ENCODE results near the gene KLHL7. TPM values are rescaled to one million over a fixed set of nuclear protein-coding genes. Genes with fewer than 3 reads are reported as not detected.

Gene KLHL7
- total and polyA plus RNA-seq, 8 donors: 8.4 to 55.9 (median 17.6) TPM

- DNase-seq: no peak
- Histone ChIP-seq H3K27ac (no peak overlapping the region), H3K4me3 (no peak overlapping the region), H3K4me1 (peaks cover 0 to 25% (median 6%) of the 10 kb centered on the region in 4 donors), H3K9me3 (no peaks in the 10 kb centered on the region), H3K27me3 (no peaks in the 10 kb centered on the region), H3K36me3 (no peaks in the 10 kb centered on the region)
- 67 to 84% (median 71%) methylated on average over 2 of the region's 2 CpGs for WGBS, 5 donors
- TF ChIP-seq CTCF (IDR thresholded peaks at IDR 0.05) (no peak), POLR2A (IDR thresholded peaks at IDR 0.05) (no peak), POLR2AphosphoS5 (IDR thresholded peaks at IDR 0.05) (no peak), EP300 (IDR thresholded peaks at IDR 0.05) (no peak)
- intact Hi-C loops (cut with DNase I; ENCODE audit: low total_unique reads): no loop called here
Observed at GRCh38 chr7:23115991-23116390, 10.4 kb downstream of the KLHL7 start.

- Histone ChIP-seq H3K36me3 (no peaks in the 10 kb centered on the region), H3K27ac (no peak overlapping the region), H3K9me3 (no peaks in the 10 kb centered on the region), H3K4me3 (no peak overlapping the region), H3K27me3 (no peaks in the 10 kb centered on the region), H3K4me1 (peaks cover 0 to 26% (median 6%) of the 10 kb centered on the region in 4 donors)
- 42 to 51% (median 46%) methylated on average over 2 of the region's 2 CpGs for WGBS, 5 donors
- TF ChIP-seq CTCF (IDR thresholded peaks at IDR 0.05) (no peak), EP300 (IDR thresholded peaks at IDR 0.05) (no peak), POLR2AphosphoS5 (IDR thresholded peaks at IDR 0.05) (no peak), POLR2A (IDR thresholded peaks at IDR 0.05) (no peak)
- DNase-seq: no peak
- intact Hi-C loops (cut with DNase I; ENCODE audit: low total_unique reads): no loop called here
Observed at GRCh38 chr7:23117841-23118240, 12.3 kb downstream of the KLHL7 start.

GRCh38 chr7:23120106-23120505, 14.5 kb downstream of the KLHL7 start:
- TF ChIP-seq POLR2A (IDR thresholded peaks at IDR 0.05) (no peak), CTCF (IDR thresholded peaks at IDR 0.05) (no peak)
- Histone ChIP-seq H3K27ac (no peak overlapping the region), H3K27me3 (no peaks in the 10 kb centered on the region), H3K9me3 (no peaks in the 10 kb centered on the region), H3K4me3 (no peak overlapping the region), H3K4me1 (peaks cover 0 to 21% (median 6%) of the 10 kb centered on the region in 4 donors), H3K36me3 (peaks cover 0 to 9% (median 8%) of the 10 kb centered on the region in 4 donors)
- no peak for DNase-seq
- 92 to 95% (median 94%) methylated on average over 4 of the region's 4 CpGs for WGBS, 5 donors
- intact Hi-C loops (cut with DNase I; ENCODE audit: low total_unique reads): no loop called here

GRCh38 chr7:23121165-23121564, 15.6 kb downstream of the KLHL7 start:
- Histone ChIP-seq H3K4me1 (peaks cover 0 to 10% (median 3%) of the 10 kb centered on the region in 4 donors), H3K9me3 (no peaks in the 10 kb centered on the region), H3K27ac (no peak overlapping the region), H3K36me3 (peaks cover 0 to 20% (median 18%) of the 10 kb centered on the region in 4 donors), H3K27me3 (no peaks in the 10 kb centered on the region), H3K4me3 (no peak overlapping the region)
- WGBS, 5 donors: 88 to 98% (median 92%) methylated on average over 4 of the region's 4 CpGs
- intact Hi-C loops (cut with DNase I; ENCODE audit: low total_unique reads): no loop called here
- DNase-seq: no peak
- TF ChIP-seq EP300 (IDR thresholded peaks at IDR 0.05): no peak
- TF ChIP-seq CTCF (IDR thresholded peaks at IDR 0.05): no peak
- no peak for TF ChIP-seq POLR2A (IDR thresholded peaks at IDR 0.05)
- TF ChIP-seq POLR2AphosphoS5 (IDR thresholded peaks at IDR 0.05): no peak
